NCI-H748 (cell line): ENCODE results near the gene TTC28.

Source experiments
- DNase-seq: peaks from one replicate; lab custom pipeline; 2025; ENCODE audit not compliant: unreplicated experiment; lab: John Stamatoyannopoulos, UW

The TTC28 gene

DNA sequence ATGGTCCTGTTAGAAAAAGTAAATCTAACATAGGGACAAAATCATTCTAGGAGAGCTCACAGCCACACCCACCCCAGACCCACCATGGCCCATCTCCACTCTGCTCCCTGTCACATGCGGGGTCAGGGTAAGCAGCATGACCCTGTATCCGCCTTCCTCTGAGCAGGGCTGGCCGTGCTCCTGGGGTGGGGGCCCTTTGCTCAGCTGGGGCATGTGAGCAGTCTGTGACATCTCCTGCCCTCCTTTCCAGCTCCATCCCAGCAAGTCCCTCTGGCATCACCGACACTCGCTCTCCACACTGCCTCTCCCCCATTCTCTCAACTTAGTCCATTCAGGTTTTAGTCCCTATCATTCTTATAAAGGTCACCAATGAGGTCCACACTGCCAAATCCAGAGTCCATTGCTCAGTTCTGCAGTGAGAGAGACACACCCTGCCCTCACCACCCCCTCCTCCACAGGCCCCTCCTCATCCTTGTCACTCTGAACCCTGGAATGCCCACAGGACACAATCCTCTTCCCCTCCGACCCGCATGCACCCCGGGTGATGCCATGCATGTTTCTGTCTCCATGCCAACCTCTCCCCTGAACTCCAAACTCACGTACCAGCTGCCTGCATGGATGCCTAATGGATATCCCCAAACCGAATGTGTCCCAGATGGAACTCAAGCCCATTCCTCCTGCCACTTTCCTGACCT is 695.5 kb downstream of the TTC28 start:
- DNase-seq: no peak

DNA sequence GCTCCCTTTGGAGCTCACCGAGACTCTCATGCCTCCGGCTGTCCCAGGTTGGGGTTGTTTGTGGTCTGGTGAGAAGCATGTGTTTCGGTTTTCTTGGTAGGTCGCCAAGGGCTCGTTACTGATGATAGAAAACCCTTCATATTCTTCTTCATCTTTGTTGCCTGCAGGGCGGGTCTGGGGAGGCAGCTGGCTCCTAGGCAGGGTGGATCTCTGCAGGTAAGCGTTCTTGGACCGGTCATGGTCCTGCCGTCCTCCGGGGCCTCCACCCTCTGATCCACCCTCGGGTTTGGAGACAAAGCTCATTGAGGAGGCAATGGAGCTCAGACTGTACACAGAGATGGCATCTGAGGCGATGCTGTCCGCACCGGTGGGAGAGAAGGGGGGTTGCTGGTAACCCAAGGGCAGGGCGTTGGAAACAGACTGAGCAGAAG is 696.3 kb downstream of the TTC28 start:
- no peak for DNase-seq

DNA sequence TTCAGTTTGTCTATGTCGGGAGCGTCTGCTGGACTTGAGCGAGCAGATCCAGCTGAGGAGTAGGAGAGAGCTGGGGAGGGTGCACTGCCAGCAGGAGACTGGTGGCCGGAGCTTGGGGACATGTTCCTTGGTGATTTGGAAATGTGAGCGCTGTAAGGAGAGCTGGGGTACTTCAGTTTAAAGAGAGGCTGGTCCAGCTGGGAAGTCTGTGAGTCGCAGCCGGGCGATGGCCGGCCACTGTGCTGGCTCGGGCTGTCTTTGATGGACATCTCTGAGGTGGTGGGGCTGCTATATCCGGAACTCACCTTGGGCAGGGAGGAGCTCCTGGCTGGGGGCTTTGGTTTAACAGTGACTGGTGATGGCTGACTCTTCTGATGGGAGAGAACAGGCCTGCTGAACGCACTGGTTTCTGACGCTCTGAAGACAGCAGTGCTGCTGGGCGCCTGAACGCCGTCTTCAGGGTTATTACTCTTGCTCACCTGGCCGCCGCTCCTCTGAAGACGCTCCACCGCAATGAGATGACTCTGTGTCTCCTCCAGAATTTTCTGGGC is 696.9 kb downstream of the TTC28 start:
- no peak for DNase-seq

DNA sequence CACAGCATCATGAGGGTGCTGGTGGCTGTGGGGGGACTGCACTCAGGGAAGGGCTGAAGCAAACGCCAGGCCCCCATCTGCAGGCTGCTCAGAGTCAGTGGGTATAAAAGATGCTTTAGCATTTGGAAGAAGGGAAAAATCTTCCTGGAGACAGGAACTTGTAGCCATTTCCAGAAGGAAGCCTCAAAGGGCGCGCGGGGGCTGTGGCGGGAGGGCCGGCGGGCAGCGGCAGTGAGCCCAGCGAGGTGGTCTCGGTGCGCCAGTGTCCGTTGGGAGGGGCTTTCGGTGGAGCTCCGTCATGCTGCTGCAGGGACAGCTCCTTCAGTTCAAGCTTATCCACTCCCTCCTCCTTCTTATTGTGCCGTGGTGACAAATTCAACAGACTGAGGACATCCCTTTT is 697.5 kb downstream of the TTC28 start:
- DNase-seq: no peak

DNA sequence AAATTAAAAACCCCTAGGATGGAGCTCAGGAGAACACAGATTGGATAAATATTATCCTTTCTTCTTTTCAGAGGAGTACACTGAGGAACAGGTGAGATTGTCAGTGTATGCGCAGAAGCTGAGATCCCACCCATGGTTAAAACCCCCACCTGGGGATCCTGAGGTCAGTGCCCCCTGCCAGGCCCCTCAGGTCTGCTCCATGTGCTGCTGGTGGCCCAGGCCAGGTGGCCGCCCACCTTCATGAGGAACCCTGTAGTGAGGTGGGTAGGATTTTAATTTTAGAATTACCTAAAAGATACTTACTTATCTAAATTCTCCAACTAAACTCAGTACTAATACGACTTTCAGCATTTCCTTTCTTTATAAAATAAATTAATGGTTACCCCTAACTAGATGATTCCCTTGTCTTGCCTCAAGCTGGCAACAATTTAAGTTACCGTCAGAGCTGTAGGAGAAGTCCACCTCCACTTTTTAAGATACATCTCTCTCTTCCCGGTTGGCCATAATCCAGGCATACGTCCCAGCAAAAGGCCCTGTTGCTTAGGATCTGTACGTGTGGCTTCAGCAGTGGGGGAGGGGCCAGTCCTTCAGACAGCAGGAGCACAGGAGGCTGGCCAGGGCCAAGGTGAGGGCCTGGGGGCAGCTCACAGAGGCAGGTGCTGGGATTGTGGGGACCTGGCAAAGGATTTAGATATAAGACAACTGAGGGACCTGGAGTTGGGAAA is 699.1 kb downstream of the TTC28 start:
- DNase-seq: no peak

DNA sequence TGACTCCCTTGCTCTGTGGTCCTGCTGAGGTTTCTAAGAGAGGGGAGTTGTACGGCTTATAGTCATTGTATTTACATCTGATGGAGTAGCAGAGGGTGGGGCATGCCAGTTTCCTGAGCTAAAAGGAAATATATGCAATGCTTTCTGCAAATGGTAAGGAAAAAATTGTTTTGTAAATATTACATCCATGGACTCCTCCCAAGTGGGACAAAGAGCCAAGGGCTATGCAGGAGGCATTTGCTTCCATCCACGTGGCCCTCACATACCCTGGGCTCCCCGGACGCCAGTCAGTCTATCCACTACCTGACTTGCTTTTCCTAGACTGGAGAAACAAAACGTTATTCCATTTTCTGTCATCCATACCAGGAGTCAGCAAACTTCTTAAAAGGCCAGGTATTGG is 700.8 kb downstream of the TTC28 start:
- DNase-seq: no peak

DNA sequence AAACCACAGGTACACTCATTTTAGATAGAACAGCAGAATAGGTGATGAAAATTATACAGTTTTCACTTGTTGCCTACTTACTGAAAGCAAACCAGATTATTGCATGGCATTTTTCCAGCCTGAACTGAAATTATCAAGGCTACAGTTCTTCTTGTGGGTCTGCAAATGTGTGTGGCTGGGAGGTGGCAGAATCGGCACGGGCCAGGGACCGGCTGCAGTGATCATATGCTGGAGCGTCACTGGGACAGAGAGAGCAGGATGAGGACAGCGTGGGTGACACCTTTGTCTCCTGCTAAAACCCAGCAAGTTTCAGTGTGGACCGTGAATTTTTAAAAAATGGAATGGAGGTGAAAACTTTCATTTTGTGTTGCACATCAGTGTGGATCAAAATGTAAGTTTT is 701.3 kb downstream of the TTC28 start:
- no peak for DNase-seq

DNA sequence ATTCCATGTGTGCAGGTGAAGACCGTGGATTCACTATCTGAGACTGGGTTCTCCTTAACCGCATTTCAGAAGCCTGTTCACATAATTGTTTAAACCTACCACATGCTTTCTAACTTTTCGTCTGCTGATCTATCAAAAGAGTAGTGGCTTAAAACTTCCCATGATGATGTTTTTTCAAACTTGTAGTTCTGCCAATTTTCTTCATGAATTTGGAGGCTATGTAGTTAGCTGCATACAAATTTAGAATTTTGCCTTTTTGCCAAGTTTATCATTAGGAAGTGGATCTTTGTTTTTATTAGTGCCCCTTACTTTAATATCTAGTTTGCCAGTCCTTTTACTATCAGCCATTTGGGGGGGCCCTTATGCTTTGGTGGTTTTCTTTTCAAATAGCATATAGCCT is 703.1 kb downstream of the TTC28 start:
- no peak for DNase-seq

DNA sequence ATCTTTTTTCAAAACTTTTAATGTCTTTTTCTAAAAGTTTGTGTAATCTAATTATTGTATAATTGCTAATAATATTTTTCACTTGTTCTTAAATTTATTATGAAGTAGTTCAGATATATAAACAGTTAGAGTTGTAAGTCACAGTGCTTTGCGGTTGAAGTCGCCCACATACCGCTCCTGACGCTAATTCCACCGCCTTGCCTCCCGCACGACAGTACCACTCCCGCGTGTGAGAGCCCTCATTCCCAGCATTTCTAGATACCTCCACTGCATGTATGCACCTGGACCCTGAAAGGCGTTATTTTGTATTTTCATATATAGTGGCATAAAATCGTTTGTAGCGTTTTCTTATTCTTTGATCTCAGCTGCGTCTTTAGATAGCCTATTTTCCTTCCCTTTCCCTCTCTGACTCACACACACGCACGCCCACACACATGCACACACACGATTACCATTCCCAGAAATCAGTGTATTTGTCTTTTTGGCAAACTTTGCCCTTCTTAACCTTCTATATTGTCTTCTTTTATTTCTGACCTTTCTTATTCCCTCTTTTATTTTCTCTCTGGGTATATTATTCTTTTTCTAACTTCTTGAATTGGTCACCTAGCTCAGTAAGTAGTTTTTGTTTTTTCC is 704.1 kb downstream of the TTC28 start:
- no peak for DNase-seq

DNA sequence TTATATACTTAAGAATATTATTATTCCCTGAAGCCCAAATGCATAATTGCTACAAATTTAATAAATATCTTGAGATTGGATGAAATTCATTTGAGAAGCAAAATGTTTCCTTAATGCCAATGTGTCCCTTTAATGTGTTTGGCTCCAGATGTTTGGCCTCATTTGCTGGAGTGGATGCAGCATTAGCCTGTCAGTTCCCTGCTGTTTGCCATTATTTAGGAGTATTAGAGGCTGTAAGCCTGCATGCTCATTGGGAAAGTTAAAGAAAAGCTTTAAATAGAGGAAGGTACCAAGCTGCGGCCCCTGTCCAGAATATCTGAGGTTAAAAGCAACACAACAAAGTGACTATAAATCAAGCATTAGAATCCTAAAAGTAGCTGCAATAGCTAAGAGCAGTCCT is 705.8 kb downstream of the TTC28 start:
- no peak for DNase-seq

DNA sequence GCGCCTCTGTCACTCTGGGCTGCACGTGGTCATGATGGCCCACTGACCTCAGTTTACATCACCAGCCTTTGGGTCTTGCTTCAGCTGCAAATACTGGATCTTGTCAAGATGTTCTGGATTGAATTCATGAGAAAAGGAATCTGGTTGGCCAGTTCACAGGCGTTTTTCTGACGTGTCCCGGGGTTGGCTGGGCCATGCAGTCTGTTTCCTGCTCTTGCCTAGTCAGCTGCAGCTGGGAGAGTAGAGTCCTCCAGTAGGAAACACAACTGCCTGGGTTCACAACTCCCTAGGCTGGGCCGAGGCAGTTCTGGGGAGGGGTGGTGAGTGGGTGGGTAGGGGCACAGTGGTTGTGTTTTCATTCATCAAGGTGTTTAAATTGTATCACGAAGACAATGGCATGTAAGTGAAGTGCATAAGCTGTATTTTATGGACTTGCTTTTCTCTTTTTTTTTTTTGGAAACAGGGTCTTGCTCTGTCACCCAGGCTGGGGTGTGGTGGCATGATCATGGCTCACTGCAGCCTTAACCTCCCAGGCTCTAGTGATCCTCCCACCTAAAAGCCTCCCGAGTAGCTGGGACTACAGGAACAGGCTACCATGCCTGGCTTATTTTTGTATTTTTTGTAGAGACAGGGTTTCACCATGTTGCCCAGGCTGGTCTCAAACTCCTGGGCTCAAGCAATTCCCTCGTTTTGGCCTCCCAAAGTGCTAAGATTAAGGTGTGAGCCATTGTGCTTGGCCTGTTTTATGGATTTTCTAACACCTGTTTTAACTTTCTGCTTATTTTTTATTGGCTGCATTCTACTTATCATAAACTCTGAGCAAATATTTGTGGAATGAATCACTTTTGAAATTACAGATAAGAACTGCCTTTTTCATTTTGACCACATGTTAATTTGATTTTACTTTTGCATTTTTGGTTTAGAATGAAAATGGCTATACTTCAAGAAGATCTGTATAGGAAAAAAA is 706.6 kb downstream of the TTC28 start:
- DNase-seq: no peak

DNA sequence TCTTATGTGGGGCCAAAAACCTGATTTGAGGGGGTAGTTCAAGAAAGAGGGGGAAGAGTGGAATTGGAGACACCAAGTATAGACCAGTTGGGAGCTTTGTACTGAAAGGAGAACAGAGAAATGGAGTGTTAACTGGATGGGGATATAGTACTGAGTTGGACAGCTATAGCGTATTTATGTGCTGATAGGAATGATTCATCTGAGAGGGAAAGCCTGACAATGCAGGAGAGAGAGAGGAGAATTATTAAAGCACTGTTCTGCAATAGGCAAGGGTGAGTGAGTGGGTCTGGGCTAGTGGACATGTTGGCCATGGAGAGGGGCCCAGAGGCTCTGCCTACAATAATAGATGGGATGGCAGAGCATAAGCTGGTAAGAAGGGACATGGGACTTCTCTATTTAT is 707.7 kb downstream of the TTC28 start:
- DNase-seq: no peak

DNA sequence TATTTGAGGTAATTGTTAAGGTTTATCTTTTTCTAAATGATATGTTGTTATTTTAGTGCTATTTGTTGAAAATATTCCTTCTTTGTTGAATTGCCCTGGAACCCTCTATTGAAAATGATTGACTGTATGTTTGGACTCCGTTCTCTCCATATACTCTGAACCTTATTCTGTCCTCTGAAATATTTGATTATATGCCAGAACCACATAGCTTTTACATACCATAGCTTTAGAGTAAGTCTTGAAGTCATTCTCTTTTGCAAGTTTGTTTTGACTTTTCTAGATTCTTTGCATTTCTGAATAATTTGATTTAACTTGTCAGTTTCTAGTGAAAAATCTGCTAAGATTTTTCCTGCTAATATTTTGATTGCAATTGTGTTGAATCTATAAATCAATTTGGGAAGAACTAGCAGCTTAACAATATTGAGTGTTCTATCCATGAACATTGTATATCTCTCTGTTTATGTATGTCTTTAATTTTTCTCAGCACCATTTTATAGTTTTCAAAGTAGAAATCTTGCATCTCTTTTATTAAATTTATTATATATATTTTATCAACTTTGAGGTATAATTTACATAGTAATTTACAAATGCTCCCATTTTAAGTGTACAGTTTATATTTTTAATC is 708.9 kb downstream of the TTC28 start:
- DNase-seq: no peak

DNA sequence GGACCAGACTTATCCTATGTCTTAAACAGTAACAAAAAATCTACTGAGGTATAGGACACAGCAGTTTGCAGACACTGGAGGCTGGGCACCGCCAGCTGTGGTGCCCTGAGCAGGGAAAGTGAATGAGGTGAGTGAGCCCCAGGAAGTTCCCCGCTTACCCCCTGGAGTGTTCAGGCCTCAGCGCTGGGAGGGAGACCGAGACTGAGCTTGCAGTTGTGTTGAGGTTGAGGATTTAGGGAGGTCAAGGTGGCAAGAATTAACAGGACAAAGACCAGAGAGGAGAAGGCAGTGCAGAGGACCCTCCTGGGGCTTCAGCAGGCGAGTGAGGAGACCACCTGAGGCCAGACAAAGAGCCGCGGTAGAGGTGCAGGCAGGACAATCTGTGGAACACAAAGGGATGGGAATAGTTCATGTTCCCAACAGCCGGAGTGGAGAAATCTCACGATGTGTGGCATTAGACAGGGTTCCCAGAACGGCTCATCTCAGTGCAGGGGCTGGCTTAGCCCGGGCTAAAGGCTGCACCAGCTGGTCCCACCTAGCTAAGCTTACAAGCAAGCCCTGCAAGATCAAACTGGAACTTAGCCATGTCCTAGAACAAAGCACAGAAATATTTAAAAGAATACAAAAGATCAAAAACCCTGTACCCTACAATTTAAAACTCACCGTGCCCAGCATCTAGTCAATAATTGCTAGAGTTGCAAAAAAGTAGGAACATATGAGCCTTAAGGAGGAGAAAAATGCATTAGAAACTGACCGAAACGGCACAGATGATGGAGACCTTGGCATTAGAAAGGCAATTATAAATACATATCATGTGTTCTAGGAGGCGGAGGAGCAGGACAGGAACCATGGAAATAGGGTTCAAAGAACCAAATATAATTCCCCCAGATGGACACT is 713.2 kb downstream of the TTC28 start:
- no peak for DNase-seq

DNA sequence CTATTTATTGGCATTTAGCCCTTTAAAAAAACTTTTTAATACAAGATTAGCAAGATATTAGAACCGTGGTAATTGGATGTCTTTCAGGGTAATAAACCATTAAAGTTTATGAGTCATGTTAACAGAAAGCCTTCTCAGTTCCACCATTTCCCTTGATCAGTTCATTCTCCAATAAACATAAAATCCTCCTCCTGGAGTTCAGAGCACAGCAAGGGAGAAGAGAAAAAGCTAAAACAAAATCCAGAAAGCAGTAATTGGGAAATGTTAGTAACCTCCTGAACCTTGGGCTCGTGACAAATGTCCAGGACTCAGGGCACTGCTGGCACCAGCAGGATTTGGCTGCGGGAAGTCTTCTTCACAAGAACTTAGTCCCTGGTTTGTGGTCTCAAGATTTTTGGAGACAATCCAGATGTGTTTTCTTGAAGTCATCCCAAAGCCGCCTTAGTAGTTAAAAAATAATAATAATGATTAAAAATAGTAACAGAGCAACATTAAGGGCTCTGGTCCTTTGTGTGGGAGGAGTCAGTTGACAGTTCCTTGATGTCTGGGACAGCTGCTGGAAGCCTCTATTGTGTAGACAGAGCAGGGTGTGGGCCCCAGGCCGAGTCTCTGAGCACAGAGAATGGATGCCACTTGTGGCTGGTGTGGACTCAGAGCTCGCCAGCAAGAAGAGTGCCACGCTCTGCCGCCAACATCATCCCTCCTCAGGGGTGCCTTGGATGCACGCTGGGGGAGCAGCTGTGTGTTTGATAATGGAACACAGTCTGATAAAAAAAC is 717.2 kb downstream of the TTC28 start:
- DNase-seq: no peak

DNA sequence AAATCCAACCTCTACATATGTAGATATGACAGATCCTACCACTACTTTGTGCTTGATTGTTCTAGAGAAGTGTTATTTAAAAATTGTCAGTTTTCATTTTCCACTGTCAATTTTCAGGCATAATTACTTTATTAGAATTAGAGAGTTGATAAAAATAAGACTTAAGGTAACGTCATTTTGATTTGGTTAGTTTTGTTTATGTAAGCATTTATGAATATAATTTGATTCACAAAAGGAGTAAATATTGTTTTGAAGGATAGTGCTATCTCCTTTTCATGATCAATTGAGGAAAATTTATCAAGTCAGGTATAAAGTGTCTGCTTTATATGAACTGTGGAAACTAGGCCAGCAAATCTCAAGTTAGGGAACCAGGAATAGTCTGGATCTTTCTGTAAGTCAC is 718.0 kb downstream of the TTC28 start:
- DNase-seq: no peak

DNA sequence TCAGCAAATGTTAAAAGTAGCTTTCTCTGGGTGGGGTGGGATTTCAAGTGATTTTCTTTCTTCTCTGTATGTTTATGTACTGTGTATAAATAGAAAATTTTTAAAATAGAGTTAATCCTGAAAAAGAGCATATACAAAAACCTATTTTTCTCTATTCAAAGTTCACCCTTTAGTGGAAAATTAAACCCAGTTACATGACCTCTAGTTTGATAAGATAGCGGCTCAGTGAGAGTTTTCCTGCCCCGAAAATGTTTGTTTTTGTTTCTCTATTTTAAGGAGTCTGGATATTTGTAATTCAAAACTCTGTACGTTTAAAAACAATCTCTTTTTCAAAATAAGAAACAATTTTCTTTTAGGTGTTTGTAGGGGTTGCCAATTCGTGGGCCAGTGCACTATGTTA is 718.5 kb downstream of the TTC28 start:
- no peak for DNase-seq

DNA sequence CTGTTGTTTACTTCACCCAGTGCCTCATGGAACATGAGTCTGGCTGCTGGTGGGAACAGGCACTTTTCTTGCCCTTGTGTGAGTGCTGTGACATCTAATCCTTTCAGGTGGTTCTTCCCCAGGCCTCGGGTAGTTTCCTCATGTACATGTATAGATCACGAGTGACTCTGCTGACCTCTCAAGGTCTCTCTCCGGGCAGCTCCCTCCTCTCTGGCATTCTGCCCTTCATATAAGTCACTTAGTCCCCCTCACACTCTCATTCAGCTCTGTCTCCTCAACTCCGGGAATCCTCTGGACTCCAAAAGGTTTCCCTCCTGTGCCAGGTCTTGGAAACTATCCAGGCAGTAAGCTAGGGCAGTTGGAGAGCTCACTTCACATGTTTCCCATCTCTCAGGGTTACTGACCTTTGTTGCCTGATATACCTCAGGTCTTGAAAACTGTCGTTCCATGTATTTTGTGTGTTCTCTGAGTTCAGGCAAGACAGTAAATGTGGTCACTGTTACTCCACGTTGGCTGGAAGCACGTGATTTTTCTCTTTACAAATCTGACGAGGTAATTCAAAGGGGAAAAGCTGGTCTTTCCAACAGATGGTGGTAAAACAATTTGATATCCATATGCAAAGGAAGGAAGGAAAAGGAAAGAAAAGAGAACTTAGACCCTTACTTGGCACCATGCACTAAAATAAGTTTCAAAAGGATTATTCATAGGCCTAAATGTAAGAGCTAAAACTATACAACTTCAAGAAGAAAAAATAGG is 720.1 kb downstream of the TTC28 start:
- DNase-seq: no peak
